Measurements from ENCODE around the gene QRICH2. TPM values are rescaled to one million over a fixed set of nuclear protein-coding genes. Genes with fewer than 3 reads are reported as not detected.
"Not testable (repeated sequence)": the region's sequence is repeated elsewhere in the genome, so short reads cannot be mapped to it uniquely, and the experiment has no call there.

QRICH2 gene
- total RNA-seq, 1 donor, result 3.6 TPM

DNA sequence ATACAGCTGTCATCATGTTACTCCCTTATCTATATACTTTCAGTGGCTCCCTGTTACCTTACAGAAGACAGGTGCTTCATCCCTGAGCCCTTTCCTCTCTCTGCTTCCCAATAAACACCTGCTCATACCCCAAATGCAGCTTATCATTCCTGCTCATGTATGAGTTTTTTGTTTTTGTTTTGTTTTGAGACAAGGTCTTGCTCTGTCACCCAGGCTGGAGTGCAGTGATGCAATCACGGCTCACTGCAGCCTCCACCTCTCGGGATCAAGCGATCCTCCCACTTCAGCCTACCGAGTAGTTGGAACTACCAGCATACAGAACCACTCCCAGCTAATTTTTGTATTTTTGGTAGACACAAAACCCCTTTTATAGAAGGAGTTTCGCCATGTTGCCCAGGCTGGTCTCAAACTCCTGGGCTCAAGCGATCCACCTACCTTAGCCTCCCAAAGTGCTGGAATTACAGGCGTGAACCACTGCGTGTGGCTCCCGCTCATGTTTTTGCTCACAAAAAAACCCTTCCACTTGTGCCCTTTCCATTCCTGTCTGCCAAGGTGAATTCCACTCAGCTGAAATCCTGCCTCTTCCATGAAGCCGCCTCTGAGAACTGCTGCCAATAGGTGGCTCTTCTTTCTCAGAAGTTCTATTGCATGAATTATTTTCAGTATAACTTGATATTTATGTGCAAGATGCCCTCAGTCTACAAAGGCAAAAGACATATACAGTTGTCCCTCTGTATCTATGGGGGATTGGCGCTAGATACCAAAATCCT is 59.9 kb downstream of the QRICH2 start:
- H4K20me1 ChIP-seq (ENCODE audit: insufficient read depth, low read length), result no peaks in the 10 kb centered on the region
- no peak overlapping the region for H3K4me2 ChIP-seq (ENCODE audit: insufficient read depth, low read length)
- no peaks in the 10 kb centered on the region for H3K36me3 ChIP-seq (ENCODE audit: insufficient read depth, low read length)
- TF ChIP-seq, protein P1, sequence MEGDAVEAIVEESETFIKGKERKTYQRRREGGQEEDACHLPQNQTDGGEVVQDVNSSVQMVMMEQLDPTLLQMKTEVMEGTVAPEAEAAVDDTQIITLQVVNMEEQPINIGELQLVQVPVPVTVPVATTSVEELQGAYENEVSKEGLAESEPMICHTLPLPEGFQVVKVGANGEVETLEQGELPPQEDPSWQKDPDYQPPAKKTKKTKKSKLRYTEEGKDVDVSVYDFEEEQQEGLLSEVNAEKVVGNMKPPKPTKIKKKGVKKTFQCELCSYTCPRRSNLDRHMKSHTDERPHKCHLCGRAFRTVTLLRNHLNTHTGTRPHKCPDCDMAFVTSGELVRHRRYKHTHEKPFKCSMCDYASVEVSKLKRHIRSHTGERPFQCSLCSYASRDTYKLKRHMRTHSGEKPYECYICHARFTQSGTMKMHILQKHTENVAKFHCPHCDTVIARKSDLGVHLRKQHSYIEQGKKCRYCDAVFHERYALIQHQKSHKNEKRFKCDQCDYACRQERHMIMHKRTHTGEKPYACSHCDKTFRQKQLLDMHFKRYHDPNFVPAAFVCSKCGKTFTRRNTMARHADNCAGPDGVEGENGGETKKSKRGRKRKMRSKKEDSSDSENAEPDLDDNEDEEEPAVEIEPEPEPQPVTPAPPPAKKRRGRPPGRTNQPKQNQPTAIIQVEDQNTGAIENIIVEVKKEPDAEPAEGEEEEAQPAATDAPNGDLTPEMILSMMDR (IDR thresholded peaks at IDR 0.05; ENCODE audit: extremely low read depth, low read depth, low read length), result peak; percentile 37
- no peaks in the 10 kb centered on the region for H3K79me2 ChIP-seq (ENCODE audit: insufficient read depth, low read length)
- H3K4me1 ChIP-seq (ENCODE audit: insufficient read depth, low read length), result peaks cover 19% of the 10 kb centered on the region
- no peaks in the 10 kb centered on the region for H3K9me3 ChIP-seq (ENCODE audit: low read depth, low read length)
- peak; percentile 65 for DNase-seq (ENCODE audit: insufficient read length, low spot score, missing footprints)
- no peak overlapping the region for H3K4me3 ChIP-seq (ENCODE audit: insufficient read depth, low read length)
- no peak overlapping the region for H2AFZ ChIP-seq (ENCODE audit: low read length)
- H3K27me3 ChIP-seq (ENCODE audit: insufficient read depth, low read length), result peaks cover 24% of the 10 kb centered on the region
- no peak overlapping the region for H3K27ac ChIP-seq (ENCODE audit: low read depth, low read length)

DNA sequence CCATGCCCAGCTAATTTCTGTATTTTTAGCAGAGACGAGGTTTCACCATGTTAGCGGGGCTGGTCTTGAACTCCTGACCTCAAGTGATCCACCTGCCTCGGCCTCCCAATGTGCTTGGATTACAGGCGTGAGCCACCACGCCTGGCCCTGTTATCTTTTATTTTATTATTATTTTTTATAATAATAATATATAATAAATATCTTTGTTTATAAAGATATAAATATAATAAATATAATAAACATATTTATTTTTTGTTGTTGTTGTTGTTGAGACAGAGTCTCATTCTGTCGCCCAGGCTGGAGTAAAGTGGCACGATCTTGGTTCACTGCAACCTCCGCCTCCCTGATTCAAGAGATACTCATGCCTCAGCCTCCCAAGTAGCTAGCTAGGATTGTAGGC is 60.8 kb downstream of the QRICH2 start:
- H3K27ac ChIP-seq (ENCODE audit: low read depth, low read length), result no peak overlapping the region
- H3K36me3 ChIP-seq (ENCODE audit: insufficient read depth, low read length), result no peaks in the 10 kb centered on the region
- H3K4me3 ChIP-seq (ENCODE audit: insufficient read depth, low read length), result no peak overlapping the region
- TF ChIP-seq, protein P1 (IDR thresholded peaks at IDR 0.05; ENCODE audit: extremely low read depth, low read depth, low read length), result no peak
- no peak overlapping the region for H3K4me2 ChIP-seq (ENCODE audit: insufficient read depth, low read length)
- DNase-seq (ENCODE audit: insufficient read length, low spot score, missing footprints), result no peak
- H2AFZ ChIP-seq (ENCODE audit: low read length), result no peak overlapping the region
- H4K20me1 ChIP-seq (ENCODE audit: insufficient read depth, low read length), result no peaks in the 10 kb centered on the region
- H3K9me3 ChIP-seq (ENCODE audit: low read depth, low read length), result no peaks in the 10 kb centered on the region
- peaks cover 32% of the 10 kb centered on the region for H3K27me3 ChIP-seq (ENCODE audit: insufficient read depth, low read length)
- H3K4me1 ChIP-seq (ENCODE audit: insufficient read depth, low read length), result peaks cover 10% of the 10 kb centered on the region
- H3K79me2 ChIP-seq (ENCODE audit: insufficient read depth, low read length), result no peaks in the 10 kb centered on the region

DNA sequence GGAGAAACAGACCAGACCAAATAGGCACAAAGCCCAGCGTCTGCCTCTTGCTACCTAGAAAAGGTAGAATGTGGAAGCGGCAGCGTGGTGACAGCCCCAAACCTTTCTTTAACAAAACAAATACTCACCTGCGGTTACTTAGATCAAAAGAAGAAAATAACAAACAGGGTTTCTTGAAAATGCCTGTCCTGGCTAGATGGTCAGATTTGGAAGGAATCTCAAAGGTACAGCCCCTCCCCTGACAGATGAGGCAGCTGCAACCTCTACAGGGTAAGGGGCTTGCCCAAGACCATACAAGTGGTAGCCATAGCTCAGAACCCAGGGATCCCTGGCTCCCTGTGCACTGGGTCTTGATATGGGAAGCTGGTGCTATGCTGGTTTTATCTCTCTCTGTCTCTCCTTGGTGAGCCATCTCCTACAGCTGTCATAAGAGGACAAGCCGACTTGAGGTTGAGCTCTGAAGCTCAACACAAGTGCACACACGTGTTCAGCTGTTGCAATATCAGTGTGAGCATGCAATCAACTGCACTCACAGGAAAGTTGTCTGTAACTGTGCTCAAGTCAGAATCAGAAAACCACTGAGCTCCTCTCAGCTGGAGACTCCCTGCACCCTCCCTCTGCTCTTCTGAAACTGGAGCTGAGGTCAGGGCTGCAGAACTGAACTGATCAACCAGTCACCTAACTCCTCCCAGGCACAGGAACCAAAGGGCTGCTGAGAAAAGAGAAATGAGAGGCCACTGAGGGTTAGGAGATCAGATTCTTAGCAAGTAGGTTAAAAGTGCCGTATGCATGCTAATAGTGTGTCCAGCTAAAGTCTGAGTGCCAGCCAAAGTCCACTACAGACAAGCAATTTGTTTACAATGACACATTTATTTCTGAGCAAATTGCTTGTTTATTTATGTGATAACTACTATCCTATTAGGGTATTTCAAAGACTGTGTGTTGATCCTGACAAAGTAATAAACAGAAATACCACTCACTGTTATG is 61.7 kb downstream of the QRICH2 start:
- peaks cover 42% of the 10 kb centered on the region for H3K27me3 ChIP-seq (ENCODE audit: insufficient read depth, low read length)
- H3K79me2 ChIP-seq (ENCODE audit: insufficient read depth, low read length), result no peaks in the 10 kb centered on the region
- TF ChIP-seq, protein P1 (IDR thresholded peaks at IDR 0.05; ENCODE audit: extremely low read depth, low read depth, low read length), result no peak
- DNase-seq (ENCODE audit: insufficient read length, low spot score, missing footprints), result no peak
- no peak overlapping the region for H3K4me2 ChIP-seq (ENCODE audit: insufficient read depth, low read length)
- no peaks in the 10 kb centered on the region for H3K36me3 ChIP-seq (ENCODE audit: insufficient read depth, low read length)
- no peaks in the 10 kb centered on the region for H3K9me3 ChIP-seq (ENCODE audit: low read depth, low read length)
- H3K4me3 ChIP-seq (ENCODE audit: insufficient read depth, low read length), result no peak overlapping the region
- peaks cover under 1% of the 10 kb centered on the region for H3K4me1 ChIP-seq (ENCODE audit: insufficient read depth, low read length)
- H3K27ac ChIP-seq (ENCODE audit: low read depth, low read length), result no peak overlapping the region
- no peaks in the 10 kb centered on the region for H4K20me1 ChIP-seq (ENCODE audit: insufficient read depth, low read length)
- H2AFZ ChIP-seq (ENCODE audit: low read length), result no peak overlapping the region

DNA sequence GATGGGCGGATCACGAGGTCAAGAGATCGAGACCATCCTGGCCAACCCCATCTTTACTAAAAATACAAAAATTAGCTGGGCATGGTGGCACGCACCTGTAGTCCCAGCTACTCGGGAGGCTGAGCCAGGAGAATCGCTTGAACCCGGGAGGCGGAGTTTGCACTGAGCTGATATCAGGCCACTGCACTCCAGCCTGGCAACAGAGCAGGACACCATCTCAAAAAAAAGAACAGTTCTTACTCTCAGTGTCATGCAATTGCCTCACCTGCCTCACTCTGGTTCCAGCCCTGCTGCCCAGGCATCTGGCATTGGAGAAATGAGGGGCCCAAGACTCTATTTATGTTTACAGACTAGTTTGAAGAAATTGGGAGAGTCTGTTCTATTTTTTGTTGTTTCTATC is 63.4 kb downstream of the QRICH2 start:
- not testable (repeated sequence) for H4K20me1 ChIP-seq (ENCODE audit: insufficient read depth, low read length); H3K79me2 ChIP-seq (ENCODE audit: insufficient read depth, low read length); H3K4me3 ChIP-seq (ENCODE audit: insufficient read depth, low read length); DNase-seq (ENCODE audit: insufficient read length, low spot score, missing footprints); H3K4me2 ChIP-seq (ENCODE audit: insufficient read depth, low read length); H2AFZ ChIP-seq (ENCODE audit: low read length); H3K27ac ChIP-seq (ENCODE audit: low read depth, low read length); H3K4me1 ChIP-seq (ENCODE audit: insufficient read depth, low read length); H3K9me3 ChIP-seq (ENCODE audit: low read depth, low read length); H3K36me3 ChIP-seq (ENCODE audit: insufficient read depth, low read length)
- H3K27me3 ChIP-seq (ENCODE audit: insufficient read depth, low read length), result peaks cover 53% of the 10 kb centered on the region
